ENCODE data around the gene PPP1R15B. TPM values are rescaled to one million over a fixed set of nuclear protein-coding genes. Genes with fewer than 3 reads are reported as not detected.

The PPP1R15B gene
- total RNA-seq = 58.5 and 60.5 TPM in 2 replicates

GRCh38 chr1:204411451-204412204, at the start of gene PPP1R15B:
Gene PPP1R15B (minus strand): TSS chr1:204411817. CDS start chr1:204411411, 406 bp downstream.

DNA sequence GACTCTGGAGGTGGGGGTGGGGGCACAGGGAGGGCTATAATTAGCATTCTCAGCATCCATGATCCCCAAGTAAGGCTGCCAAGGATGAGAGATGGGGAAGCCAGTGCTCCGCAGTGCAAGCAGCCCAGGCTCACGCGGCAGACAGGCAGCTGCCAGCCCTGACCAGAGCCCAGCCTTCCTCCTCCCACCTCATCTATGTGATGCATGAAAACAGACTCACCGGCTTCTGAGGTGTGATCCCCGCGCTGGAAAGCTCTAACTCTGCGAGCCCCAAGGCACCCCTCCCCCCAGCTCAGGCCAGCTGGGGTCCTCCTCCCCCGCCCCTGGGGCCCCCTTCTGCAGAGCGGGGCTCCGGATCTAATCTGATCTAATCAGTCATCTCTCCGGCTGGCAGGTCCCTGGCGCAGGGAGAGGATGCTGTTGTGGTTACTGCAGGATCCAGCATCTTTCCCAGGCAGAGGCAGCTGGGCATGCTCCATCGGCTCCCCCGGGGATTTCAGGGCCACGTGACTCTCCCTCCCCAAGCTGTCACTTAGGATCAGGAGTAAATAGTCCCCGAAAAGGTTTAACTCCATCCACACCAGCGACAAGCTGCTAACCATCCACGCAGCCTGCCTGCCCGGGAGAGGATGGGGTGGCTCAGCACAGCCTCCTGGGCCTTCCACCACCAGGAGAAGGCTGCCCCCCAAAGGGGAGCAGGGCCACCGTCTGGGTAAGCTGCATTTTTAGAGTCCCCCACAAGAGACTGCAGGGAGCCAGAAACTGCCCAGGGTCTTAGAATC, 52.0 kb downstream of the PPP1R15B start, which contains the start of gene PLEKHA6:
Gene PLEKHA6 (minus strand): TSS at position 456 of the 782 bp plus-strand sequence. CDS start 86,202 bp downstream, outside the sequence.

Small RNAs within 50 kb of the gene (small RNA-seq; reads per million reads assigned to genes)
- not detected for gene AL606489.2

Other genes with a start within 250 kb of the PPP1R15B start
- gene REN, start 245.5 kb downstream of the PPP1R15B start, total RNA-seq = 0.07 TPM in 1 of 2 replicates, not detected in the other
- gene KISS1, start 215.3 kb downstream of the PPP1R15B start, total RNA-seq = not detected in 2 replicates
- not detected in 2 replicates for gene GOLT1A, start 197.8 kb downstream of the PPP1R15B start, total RNA-seq
- gene PLEKHA6, start 51.9 kb downstream of the PPP1R15B start, total RNA-seq = 9.3 and 21.9 TPM in 2 replicates
- gene PIK3C2B, start 83.0 kb upstream of the PPP1R15B start, total RNA-seq = 40.7 and 69.4 TPM in 2 replicates
- gene MDM4, start 104.6 kb upstream of the PPP1R15B start, total RNA-seq = 53.3 and 58.4 TPM in 2 replicates

All from thoracic aorta endothelial cell (primary cell).